HepG2 (cell line): ENCODE data around the gene GLYR1. TPM values are rescaled to one million over a fixed set of nuclear protein-coding genes. Genes with fewer than 3 reads are reported as not detected.

Experiments used
- BORCS8-MEF2B ChIP-seq: sonication (generic); formaldehyde crosslinking; IDR thresholded peaks from 2 replicates; pipeline ENCODE4 v1.8.0; 2022; ENCODE audit warnings: mild to moderate bottlenecking, missing genetic modification reagents
- CCAR2 ChIP-seq: fragments of 200-400 bp; formaldehyde crosslinking; optimal IDR thresholded peaks from 2 replicates; pipeline ENCODE3; 2018; ENCODE audit warnings: low read depth, mild to moderate bottlenecking, low read length, moderate library complexity
- FOXC1 ChIP-seq: sonication (generic); formaldehyde crosslinking; IDR thresholded peaks from 2 replicates; pipeline ENCODE4 v1.8.0; 2022; ENCODE audit warnings: mild to moderate bottlenecking, missing genetic modification reagents, borderline replicate concordance
- KAT8 ChIP-seq: IDR thresholded peaks from 2 replicates; pipeline ENCODE4 v1.6.1; 2016; ENCODE audit warnings: missing genetic modification reagents, missing compliant biosample characterization
- KLF15 ChIP-seq: sonication (generic); formaldehyde crosslinking; IDR thresholded peaks from 2 replicates; pipeline ENCODE4 v1.8.1; 2023; ENCODE audit warnings: borderline replicate concordance, mild to moderate bottlenecking, inconsistent platforms, missing genetic modification reagents, mixed read lengths
- MATR3 ChIP-seq: sonication (generic); formaldehyde crosslinking; IDR thresholded peaks from 2 replicates; pipeline ENCODE4 v1.4.0; 2020; ENCODE audit warnings: missing genetic modification reagents
- MIXL1 ChIP-seq: IDR thresholded peaks from 2 replicates; pipeline ENCODE4 v1.6.1; 2016
- MTA3 ChIP-seq: sonication (generic); formaldehyde crosslinking; IDR thresholded peaks from 2 replicates; pipeline ENCODE4 v1.4.0; 2020; ENCODE audit warnings: missing genetic modification reagents
- SKI ChIP-seq: fragments of 450-650 bp; IDR thresholded peaks from one replicate; pipeline ENCODE4 v1.6.1; 2018; ENCODE audit warnings: mild to moderate bottlenecking; ENCODE audit not compliant: partially characterized antibody
- SMARCC2 ChIP-seq: fragments of 450-650 bp; IDR thresholded peaks from 2 replicates; pipeline ENCODE4 v1.6.1; 2017; ENCODE audit warnings: antibody characterized with exemption, mild to moderate bottlenecking
- SP1 ChIP-seq, 2 experiments: fragments of 450-650 bp in 1 of 2; sonication (generic) in 1 of 2; formaldehyde crosslinking in 1 of 2; IDR thresholded peaks; 2 replicates each; pipeline versions ENCODE4 v1.4.0 to v1.6.1; 2016 to 2020; ENCODE audit warnings: missing genetic modification reagents in 1 of 2
- TCF7 ChIP-seq: sonication (generic); IDR thresholded peaks from 2 replicates; pipeline ENCODE4 v1.6.1; 2016; ENCODE audit warnings: antibody characterized with exemption, low read depth
- ZNF224 ChIP-seq: sonication (generic); formaldehyde crosslinking; IDR thresholded peaks from 2 replicates; pipeline ENCODE4 v1.5.0; 2020; ENCODE audit warnings: mild to moderate bottlenecking, missing genetic modification reagents
- ZNF263 ChIP-seq: sonication (generic); formaldehyde crosslinking; IDR thresholded peaks from 2 replicates; pipeline ENCODE4 v1.4.0; 2020; ENCODE audit warnings: missing genetic modification reagents
- ZNF549 ChIP-seq: sonication (generic); formaldehyde crosslinking; IDR thresholded peaks from 2 replicates; pipeline ENCODE4 v1.5.0; 2020; ENCODE audit warnings: missing genetic modification reagents
- ZNF720 ChIP-seq: sonication (generic); formaldehyde crosslinking; IDR thresholded peaks from 2 replicates; pipeline ENCODE4 v1.4.0; 2020; ENCODE audit warnings: missing genetic modification reagents
- ZNF891 ChIP-seq: sonication (generic); formaldehyde crosslinking; IDR thresholded peaks from 2 replicates; pipeline ENCODE4 v1.5.0; 2020; ENCODE audit warnings: mild to moderate bottlenecking, missing genetic modification reagents
- ZSCAN31 ChIP-seq: sonication (generic); formaldehyde crosslinking; IDR thresholded peaks from 2 replicates; pipeline ENCODE4 v1.5.0; 2020; ENCODE audit warnings: low read depth, mild to moderate bottlenecking, missing genetic modification reagents
- polyA plus RNA-seq, 8 experiments: library from polyadenylated mRNA; depleted of rRNA in 3 of 8; stranded (reverse) in 7 of 8; unstranded in 1 of 8; fragments of >200 nt; fragmentation: Illumina TruSeq in 4 of 8; extraction: Trizol in 4 of 8; gene quantifications; 2 replicates each; pipeline versions ENCODE4 v1.2.1 to v1.2.3, GENCODE V29; 2011 to 2016; ENCODE audit warnings: low read depth in 4 of 8, missing spikeins in 1 of 8, mixed read lengths in 1 of 8; ENCODE audit not compliant: insufficient read depth in 1 of 8
- total RNA-seq, 5 experiments: library from RNA; depleted of rRNA; stranded (reverse); fragments of >200 nt; fragmentation: Illumina TruSeq; extraction: Trizol; gene quantifications; 2 replicates each; pipeline ENCODE4 v1.2.3, GENCODE V29; 2016; ENCODE audit warnings: low read depth in 1 of 5
- TF ChIP-seq, protein P1 (sequence below): IDR thresholded peaks from 2 replicates; pipeline ENCODE4 v1.6.1; 2012; ENCODE audit warnings: low read length, improper control_type of control experiment
- TF ChIP-seq, protein P2 (sequence below): sonication (generic); formaldehyde crosslinking; IDR thresholded peaks from 2 replicates; pipeline ENCODE4 v1.9.0; 2022; ENCODE audit warnings: low read depth, missing genetic modification reagents
- TF ChIP-seq, protein P3 (sequence below): IDR thresholded peaks from 2 replicates; pipeline ENCODE4 v1.6.1; 2016; ENCODE audit warnings: mild to moderate bottlenecking

The GLYR1 gene
- total and polyA plus RNA-seq, 2 of the 13 experiments (the other 11 are each of a cell fraction or from before 2014, with no cell fraction given): 28.3 to 48.7 TPM

DNA sequence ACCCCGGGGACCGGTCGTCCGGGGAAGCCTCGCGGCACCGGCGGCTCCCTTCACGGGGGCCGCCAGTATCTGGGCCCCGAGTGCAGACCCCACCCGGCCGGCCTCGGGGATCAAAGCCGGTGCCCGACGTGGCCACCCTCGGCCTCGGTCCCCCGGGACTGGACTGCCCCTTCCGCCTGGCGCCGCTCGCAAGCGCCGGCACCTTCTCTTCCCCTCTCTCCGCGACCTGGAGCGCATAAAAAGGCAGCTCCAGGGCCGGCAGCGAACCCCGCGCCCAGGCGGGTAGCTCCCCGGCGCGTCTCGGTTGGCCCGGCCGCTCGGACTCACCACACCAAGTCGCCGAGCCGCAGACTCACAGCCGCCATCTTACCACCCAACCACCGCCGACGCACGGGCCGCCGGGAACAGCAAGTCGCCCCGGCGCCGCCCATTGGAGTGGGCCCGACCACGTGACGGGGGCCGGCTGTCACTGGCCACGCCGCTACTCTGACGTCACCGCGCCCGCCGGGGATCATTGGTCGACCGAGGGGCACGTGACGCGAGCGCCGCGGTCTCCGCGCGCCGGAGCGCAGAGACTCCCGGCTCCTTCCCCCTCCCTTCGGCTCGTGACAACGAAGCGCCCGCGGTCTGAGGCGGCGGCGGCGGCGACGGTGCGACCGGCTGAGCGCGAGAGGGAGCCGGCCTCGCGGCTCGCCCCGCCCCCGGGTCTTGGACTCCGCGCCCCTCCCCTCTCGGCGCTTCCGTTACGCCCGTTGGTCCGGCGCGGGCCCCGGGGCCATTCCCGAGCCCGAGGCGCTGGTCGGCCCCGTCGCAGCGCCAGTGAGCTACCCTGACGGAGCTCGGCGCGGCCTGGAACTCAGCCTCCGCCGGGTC is at the start of gene GLYR1, which contains the start of gene UBN1 (continued):
- TF ChIP-seq, protein P1, sequence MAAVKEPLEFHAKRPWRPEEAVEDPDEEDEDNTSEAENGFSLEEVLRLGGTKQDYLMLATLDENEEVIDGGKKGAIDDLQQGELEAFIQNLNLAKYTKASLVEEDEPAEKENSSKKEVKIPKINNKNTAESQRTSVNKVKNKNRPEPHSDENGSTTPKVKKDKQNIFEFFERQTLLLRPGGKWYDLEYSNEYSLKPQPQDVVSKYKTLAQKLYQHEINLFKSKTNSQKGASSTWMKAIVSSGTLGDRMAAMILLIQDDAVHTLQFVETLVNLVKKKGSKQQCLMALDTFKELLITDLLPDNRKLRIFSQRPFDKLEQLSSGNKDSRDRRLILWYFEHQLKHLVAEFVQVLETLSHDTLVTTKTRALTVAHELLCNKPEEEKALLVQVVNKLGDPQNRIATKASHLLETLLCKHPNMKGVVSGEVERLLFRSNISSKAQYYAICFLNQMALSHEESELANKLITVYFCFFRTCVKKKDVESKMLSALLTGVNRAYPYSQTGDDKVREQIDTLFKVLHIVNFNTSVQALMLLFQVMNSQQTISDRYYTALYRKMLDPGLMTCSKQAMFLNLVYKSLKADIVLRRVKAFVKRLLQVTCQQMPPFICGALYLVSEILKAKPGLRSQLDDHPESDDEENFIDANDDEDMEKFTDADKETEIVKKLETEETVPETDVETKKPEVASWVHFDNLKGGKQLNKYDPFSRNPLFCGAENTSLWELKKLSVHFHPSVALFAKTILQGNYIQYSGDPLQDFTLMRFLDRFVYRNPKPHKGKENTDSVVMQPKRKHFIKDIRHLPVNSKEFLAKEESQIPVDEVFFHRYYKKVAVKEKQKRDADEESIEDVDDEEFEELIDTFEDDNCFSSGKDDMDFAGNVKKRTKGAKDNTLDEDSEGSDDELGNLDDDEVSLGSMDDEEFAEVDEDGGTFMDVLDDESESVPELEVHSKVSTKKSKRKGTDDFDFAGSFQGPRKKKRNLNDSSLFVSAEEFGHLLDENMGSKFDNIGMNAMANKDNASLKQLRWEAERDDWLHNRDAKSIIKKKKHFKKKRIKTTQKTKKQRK: no peak
- TF ChIP-seq, protein P2, sequence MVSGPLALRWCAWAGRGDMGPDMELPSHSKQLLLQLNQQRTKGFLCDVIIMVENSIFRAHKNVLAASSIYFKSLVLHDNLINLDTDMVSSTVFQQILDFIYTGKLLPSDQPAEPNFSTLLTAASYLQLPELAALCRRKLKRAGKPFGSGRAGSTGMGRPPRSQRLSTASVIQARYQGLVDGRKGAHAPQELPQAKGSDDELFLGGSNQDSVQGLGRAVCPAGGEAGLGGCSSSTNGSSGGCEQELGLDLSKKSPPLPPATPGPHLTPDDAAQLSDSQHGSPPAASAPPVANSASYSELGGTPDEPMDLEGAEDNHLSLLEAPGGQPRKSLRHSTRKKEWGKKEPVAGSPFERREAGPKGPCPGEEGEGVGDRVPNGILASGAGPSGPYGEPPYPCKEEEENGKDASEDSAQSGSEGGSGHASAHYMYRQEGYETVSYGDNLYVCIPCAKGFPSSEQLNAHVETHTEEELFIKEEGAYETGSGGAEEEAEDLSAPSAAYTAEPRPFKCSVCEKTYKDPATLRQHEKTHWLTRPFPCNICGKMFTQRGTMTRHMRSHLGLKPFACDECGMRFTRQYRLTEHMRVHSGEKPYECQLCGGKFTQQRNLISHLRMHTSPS: no peak
- TF ChIP-seq MATR3 (CRISPR knock-in tag) (no peak), TCF7 (no peak), SKI (peak; percentile 66), BORCS8-MEF2B (CRISPR knock-in tag) (peak; percentile 16), FOXC1 (no peak), CCAR2 (no peak), KAT8 (CRISPR knock-in tag) (peak; percentile 86), ZNF549 (CRISPR knock-in tag) (no peak), ZNF263 (CRISPR knock-in tag) (no peak), MTA3 (CRISPR knock-in tag) (no peak), ZNF720 (CRISPR knock-in tag) (no peak), ZSCAN31 (CRISPR knock-in tag) (peak; percentile 72), ZNF891 (CRISPR knock-in tag) (peak; percentile 47; the same call in 1 of the 2 replicates), KLF15 (no peak), SMARCC2 (no peak), SP1 (IDR thresholded peaks at IDR 0.05) (no peak), SP1 (CRISPR knock-in tag; IDR thresholded peaks at IDR 0.05) (peak; percentile 61), MIXL1 (CRISPR knock-in tag) (0 out of 2 replicates have a peak, but pooled peaks have one; percentile 29), ZNF224 (peak; percentile 71; the same call in 1 of the 2 replicates)
- TF ChIP-seq, protein P3, sequence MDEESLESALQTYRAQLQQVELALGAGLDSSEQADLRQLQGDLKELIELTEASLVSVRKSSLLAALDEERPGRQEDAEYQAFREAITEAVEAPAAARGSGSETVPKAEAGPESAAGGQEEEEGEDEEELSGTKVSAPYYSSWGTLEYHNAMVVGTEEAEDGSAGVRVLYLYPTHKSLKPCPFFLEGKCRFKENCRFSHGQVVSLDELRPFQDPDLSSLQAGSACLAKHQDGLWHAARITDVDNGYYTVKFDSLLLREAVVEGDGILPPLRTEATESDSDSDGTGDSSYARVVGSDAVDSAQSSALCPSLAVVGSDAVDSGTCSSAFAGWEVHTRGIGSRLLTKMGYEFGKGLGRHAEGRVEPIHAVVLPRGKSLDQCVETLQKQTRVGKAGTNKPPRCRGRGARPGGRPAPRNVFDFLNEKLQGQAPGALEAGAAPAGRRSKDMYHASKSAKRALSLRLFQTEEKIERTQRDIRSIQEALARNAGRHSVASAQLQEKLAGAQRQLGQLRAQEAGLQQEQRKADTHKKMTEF (CRISPR knock-in tag): peak; percentile 59; the same call in 1 of the 2 replicates
